ENCODE results near the gene CARD18.

CARD18 gene

GRCh38 chr11:105139669-105140068, at the start of gene CARD18:
Gene CARD18 (minus strand): TSS chr11:105139769. CDS start chr11:105139726, 43 bp downstream.
- no peak for DNase-seq (ENCODE audit: extremely low read depth in 1 of 2, low read depth in 1 of 2)

GRCh38 chr11:105183987-105184386, 44.4 kb upstream of the CARD18 start:
- no peak for DNase-seq (ENCODE audit: extremely low read depth in 1 of 2, low read depth in 1 of 2)

GRCh38 chr11:105183426-105183825, 43.9 kb upstream of the CARD18 start:
- no peak for DNase-seq (ENCODE audit: extremely low read depth in 1 of 2, low read depth in 1 of 2)

- DNase-seq (ENCODE audit: extremely low read depth in 1 of 2, low read depth in 1 of 2) = no peak
Observed at GRCh38 chr11:105181521-105181920, 42.0 kb upstream of the CARD18 start.

GRCh38 chr11:105181100-105181499, 41.5 kb upstream of the CARD18 start:
- DNase-seq (ENCODE audit: extremely low read depth in 1 of 2, low read depth in 1 of 2) = no peak

GRCh38 chr11:105179542-105180278, 40.1 kb upstream of the CARD18 start:
- DNase-seq (ENCODE audit: extremely low read depth in 1 of 2, low read depth in 1 of 2) = no peak

GRCh38 chr11:105177658-105178057, 38.1 kb upstream of the CARD18 start:
- DNase-seq (ENCODE audit: extremely low read depth in 1 of 2, low read depth in 1 of 2) = no peak

- DNase-seq (ENCODE audit: extremely low read depth in 1 of 2, low read depth in 1 of 2) = no peak
Observed at GRCh38 chr11:105168457-105168856, 28.9 kb upstream of the CARD18 start.

GRCh38 chr11:105167244-105167643, 27.7 kb upstream of the CARD18 start:
- no peak for DNase-seq (ENCODE audit: extremely low read depth in 1 of 2, low read depth in 1 of 2)

- DNase-seq (ENCODE audit: extremely low read depth in 1 of 2, low read depth in 1 of 2) = no peak
Observed at GRCh38 chr11:105164208-105164607, 24.6 kb upstream of the CARD18 start.

GRCh38 chr11:105162506-105162905, 22.9 kb upstream of the CARD18 start:
- no peak for DNase-seq (ENCODE audit: extremely low read depth in 1 of 2, low read depth in 1 of 2)

- no peak for DNase-seq (ENCODE audit: extremely low read depth in 1 of 2, low read depth in 1 of 2)
Observed at GRCh38 chr11:105158436-105158835, 18.9 kb upstream of the CARD18 start.

GRCh38 chr11:105156720-105157119, 17.2 kb upstream of the CARD18 start:
- no peak for DNase-seq (ENCODE audit: extremely low read depth in 1 of 2, low read depth in 1 of 2)

GRCh38 chr11:105156231-105156630, 16.7 kb upstream of the CARD18 start:
- DNase-seq (ENCODE audit: extremely low read depth in 1 of 2, low read depth in 1 of 2) = no peak

GRCh38 chr11:105155679-105156078, 16.1 kb upstream of the CARD18 start:
- no peak for DNase-seq (ENCODE audit: extremely low read depth in 1 of 2, low read depth in 1 of 2)

- no peak for DNase-seq (ENCODE audit: extremely low read depth in 1 of 2, low read depth in 1 of 2)
Observed at GRCh38 chr11:105153392-105153791, 13.8 kb upstream of the CARD18 start.

GRCh38 chr11:105152560-105152959, 13.0 kb upstream of the CARD18 start:
- DNase-seq (ENCODE audit: extremely low read depth in 1 of 2, low read depth in 1 of 2) = no peak

GRCh38 chr11:105152021-105152512, 12.5 kb upstream of the CARD18 start:
- no peak for DNase-seq (ENCODE audit: extremely low read depth in 1 of 2, low read depth in 1 of 2)

- no peak for DNase-seq (ENCODE audit: extremely low read depth in 1 of 2, low read depth in 1 of 2)
Observed at GRCh38 chr11:105149477-105149876, 9.9 kb upstream of the CARD18 start.

GRCh38 chr11:105148241-105148640, 8.7 kb upstream of the CARD18 start:
- no peak for DNase-seq (ENCODE audit: extremely low read depth in 1 of 2, low read depth in 1 of 2)

- DNase-seq (ENCODE audit: extremely low read depth in 1 of 2, low read depth in 1 of 2) = no peak
Observed at GRCh38 chr11:105144887-105145286, 5.3 kb upstream of the CARD18 start.

- DNase-seq (ENCODE audit: extremely low read depth in 1 of 2, low read depth in 1 of 2) = no peak
Observed at GRCh38 chr11:105142167-105142566, 2.6 kb upstream of the CARD18 start.

GRCh38 chr11:105137286-105137685, 2.3 kb downstream of the CARD18 start:
- DNase-seq (ENCODE audit: extremely low read depth in 1 of 2, low read depth in 1 of 2) = no peak
